Measurements from ENCODE around the gene IL25.

DNA sequence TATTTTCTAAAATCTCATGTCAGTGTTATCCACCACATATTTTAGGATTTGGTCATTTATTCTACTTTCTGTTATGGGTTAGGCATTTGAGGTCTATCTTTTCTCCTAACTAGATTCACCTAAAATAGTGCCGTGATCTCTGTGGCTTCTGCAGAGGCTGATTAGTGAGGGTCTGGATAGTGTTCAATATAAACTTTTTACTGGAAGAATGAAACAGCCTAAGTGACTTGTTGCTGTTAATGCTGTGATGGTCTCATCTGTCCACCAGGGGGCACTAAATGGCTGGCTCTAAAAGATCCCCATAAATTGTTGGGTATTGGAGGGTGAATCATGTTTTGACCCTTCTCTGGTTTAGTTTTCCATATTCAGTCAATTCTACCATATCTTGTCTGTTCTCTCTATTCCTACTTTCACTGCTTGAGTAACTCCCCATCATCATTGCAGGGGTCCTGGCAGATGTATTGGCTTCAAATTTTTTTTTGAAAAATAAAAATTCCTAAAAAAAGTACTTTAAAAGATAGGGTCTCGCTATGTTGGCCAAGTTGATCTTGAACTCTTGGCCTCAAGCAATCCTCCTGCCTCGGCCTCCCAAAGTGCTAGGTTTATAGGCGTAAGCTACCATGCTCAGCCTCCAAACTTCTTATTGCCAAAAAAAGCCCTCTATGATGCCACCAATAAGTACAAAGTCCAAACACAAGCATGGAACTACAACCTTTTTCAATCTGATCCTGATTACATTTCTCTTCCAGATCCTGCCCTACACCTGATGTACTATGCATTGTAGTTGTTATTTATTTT is 44.5 kb upstream of the IL25 start:
- peak; percentile 90 for TF ChIP-seq RAD21 (IDR thresholded peaks at IDR 0.05; ENCODE audit: low read length)
- TF ChIP-seq, protein P1, sequence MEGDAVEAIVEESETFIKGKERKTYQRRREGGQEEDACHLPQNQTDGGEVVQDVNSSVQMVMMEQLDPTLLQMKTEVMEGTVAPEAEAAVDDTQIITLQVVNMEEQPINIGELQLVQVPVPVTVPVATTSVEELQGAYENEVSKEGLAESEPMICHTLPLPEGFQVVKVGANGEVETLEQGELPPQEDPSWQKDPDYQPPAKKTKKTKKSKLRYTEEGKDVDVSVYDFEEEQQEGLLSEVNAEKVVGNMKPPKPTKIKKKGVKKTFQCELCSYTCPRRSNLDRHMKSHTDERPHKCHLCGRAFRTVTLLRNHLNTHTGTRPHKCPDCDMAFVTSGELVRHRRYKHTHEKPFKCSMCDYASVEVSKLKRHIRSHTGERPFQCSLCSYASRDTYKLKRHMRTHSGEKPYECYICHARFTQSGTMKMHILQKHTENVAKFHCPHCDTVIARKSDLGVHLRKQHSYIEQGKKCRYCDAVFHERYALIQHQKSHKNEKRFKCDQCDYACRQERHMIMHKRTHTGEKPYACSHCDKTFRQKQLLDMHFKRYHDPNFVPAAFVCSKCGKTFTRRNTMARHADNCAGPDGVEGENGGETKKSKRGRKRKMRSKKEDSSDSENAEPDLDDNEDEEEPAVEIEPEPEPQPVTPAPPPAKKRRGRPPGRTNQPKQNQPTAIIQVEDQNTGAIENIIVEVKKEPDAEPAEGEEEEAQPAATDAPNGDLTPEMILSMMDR (conservative IDR thresholded peaks at IDR 0.05; ENCODE audit: low read depth, low read length): peak; percentile 93
- no peak for TF ChIP-seq MXI1 (IDR thresholded peaks at IDR 0.05; ENCODE audit: borderline replicate concordance, low read depth, low read length)
- no peak for TF ChIP-seq RFX5 (IDR thresholded peaks at IDR 0.05; ENCODE audit: low read depth, low read length)
- no peak for TF ChIP-seq CEBPB (IDR thresholded peaks at IDR 0.05; ENCODE audit: low read depth, low read length)
- no peak for TF ChIP-seq CHD1 (IDR thresholded peaks at IDR 0.05; ENCODE audit: low read depth, low read length)
- TF ChIP-seq BHLHE40 (IDR thresholded peaks at IDR 0.05; ENCODE audit: low read depth, low read length): no peak
- TF ChIP-seq POLR2A (IDR thresholded peaks at IDR 0.05; ENCODE audit: low read depth, low read length): peak; percentile 38; the same call in 1 of the 2 replicates
- TF ChIP-seq FOS (IDR thresholded peaks at IDR 0.05; ENCODE audit: low read depth, low read length): no peak
- no peak for TF ChIP-seq MAFK (IDR thresholded peaks at IDR 0.05; ENCODE audit: low read depth, low read length)
- no peak for TF ChIP-seq RCOR1 (IDR thresholded peaks at IDR 0.05; ENCODE audit: insufficient replicate concordance, low read length)
